ENCODE measurements around the gene CACNA2D3.

GRCh38 chr3:54185740-54186139 is 63.4 kb downstream of the CACNA2D3 start:
- TF ChIP-seq CTCF (conservative IDR thresholded peaks at IDR 0.05), result no peak
- TF ChIP-seq EZH2 (IDR thresholded peaks at IDR 0.05; ENCODE audit: low read depth), result no peak

Data from PC-9 (cell line).